NCI-H1105 treated with DMSO at 0.1 percent for 48 hours (cell line): ENCODE results near the gene C17orf75.

Source experiments
- DNase-seq: peaks from one replicate; lab custom pipeline; 2025; lab: John Stamatoyannopoulos, UW

The C17orf75 gene

DNA sequence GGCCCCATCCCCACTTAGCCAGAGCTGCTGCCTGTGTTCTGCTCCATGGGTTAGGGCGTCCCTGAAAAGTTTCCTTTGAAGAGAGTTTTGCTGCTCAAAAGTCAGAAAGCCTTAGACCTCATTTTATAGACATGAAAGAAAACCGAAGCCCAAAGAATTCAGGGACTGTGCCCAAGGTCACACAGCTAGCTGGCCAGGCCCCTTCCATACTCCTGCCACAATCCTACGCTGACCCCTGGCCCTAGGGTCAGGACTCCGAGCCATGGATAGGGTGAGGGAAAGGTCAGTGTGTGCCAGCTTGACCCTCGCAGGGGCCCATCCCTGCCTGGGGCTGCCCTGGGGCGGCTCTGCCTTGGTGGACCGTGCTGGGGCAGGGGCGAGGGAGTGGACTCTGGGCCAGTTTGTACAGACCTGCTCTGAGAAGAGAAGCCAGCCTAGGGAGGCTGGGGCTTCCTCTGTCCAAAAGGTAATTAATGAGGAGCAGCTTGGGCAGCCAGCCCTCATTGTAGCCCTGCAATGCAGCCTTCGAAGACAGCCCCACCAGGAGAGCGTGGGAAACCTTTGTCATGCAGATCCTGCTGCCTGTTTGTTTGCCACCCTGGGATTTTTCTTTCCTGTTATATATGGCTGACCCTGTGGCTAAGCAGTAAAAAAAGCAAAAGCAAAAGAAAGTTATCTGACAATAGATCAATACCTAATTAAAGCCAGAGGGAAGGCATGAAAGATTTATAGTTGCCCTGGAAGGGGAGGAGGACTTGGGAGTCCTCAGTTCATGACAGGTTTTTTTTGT, 38.9 kb downstream of the C17orf75 start:
- no peak for DNase-seq

DNA sequence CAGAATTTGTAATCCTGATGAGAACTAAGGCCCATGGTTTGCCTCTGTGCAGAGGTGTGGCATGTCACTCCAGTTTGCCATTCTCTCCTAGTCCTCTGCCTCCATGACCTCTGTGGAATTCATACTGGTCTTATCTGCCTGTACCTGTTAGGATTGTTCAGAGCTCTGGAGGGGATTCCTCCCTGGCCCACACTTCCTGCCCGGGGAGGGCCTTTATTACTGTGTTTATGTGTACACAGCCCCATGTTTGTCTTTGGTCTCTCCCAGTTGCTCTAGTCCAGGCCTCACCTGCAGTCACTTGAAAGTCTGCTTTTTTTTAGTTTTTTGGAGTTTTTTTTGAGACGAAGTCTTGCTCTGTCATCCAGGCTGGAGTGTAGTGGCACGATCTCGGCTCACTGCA, 39.9 kb downstream of the C17orf75 start:
- no peak for DNase-seq

DNA sequence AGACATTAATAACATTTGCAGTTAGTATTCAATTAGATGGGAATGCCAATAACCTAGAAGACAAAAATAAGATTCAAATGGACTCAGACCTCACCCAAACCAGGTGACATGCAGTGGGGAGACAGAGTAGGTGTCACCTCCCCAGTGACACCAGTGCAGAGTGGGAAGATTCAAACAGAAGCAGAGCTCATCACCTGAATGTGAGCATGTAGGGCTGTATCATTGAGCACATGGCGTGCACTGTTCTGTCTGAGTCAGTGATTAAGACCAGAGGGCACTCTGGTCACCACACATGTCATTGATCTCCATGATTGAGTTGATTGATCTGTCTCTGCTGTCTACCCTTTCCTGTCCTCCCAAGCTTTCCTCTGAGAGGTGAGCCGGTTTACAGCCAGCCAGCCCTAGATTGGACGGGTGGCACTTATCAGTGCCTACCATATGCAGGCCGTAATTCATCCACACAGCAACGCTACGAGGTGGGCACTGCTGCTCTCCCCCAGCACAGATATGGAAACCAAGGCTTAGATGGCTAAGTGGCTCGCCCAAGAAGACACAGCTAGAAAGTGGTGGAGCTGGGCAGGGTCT, 42.3 kb downstream of the C17orf75 start:
- DNase-seq = no peak

GRCh38 chr17:32298721-32299579, 43.0 kb downstream of the C17orf75 start:
- DNase-seq = no peak

DNA sequence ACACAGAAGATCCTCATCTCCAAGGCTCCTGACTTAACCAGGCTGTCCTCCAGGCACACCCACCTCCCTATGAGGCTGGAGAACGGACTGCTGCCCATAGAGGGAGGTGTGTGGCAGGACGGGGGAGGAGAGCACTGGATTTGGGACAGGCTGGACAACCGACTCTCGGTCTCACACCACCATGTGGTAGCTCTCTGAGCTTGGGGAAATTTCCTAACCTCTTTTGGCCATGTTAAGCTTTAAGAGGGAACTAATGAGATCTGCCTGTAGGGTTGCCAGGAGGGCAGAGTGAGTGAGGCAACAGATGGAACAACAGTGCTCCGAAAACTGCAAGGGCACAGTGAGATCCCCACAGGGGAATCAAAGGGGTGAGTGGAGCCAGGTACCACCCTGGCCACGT, 43.7 kb downstream of the C17orf75 start:
- DNase-seq = no peak

DNA sequence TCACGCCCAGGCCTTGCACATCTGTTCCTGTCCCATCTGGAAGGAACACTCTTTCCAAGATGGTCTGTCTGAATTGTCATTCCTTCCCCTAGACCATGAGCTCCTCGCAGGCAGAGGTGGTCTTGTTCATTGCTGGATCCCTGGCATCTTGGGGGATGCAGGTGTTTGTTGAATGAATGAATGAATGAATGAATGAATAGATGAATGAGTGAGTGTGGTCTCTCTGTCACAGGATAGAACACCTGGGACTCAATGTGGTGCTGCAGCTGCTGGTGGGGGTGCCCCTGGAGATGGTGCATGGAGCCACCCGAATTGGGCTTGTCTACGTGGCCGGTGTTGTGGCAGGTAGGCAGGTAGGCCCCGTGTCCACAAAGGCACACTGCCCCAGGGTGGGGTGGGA, 44.1 kb downstream of the C17orf75 start:
- no peak for DNase-seq

DNA sequence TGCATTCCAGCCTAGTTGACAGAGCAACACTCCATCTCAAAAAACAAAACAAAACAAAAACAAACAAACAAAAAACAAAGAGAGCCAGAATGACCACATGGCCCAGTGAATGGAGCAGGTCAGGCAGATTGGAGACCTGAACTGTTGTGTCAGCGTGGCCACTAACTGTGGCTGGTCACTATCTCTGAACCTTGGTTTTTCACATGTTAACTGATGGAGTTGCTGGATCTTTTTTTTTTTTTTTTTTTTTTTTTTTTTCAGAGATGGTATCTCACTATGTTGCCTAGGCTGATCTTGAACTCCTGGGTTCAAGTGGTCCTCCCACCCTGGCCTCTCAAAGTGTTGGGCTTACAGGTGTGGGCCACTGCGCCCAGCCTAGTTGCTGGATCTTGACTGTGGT, 44.5 kb downstream of the C17orf75 start:
- no peak for DNase-seq

- DNase-seq = no peak
Observed at GRCh38 chr17:32292094-32292493, 49.9 kb downstream of the C17orf75 start.

DNA sequence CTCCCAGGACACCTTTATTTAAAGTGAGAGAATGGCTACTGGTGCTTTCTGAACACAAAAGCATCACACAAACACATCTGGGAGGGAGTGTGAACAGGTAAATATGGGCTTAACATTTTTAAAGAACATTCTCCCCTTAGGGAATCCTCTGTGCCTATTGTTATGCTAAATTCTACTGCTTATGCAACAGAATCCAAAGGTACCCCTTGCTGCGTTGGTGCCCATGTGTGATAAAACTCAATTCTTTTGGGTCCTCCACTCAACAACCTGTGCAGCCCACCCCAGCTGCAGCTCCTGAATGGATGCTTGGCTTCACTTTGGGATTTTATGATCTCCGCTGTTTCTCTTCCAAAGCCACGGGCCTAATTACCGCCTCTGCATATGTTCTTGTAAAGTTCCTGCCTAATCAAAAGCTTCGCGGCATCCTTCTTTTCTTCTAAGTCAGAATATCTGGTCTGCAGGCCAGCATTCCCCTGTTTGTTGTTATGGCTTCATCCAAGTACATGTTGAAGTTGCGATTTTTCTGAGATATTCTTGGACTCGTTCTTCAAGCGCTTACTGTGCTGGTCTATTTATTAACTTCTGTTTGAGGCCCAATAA, 52.4 kb downstream of the C17orf75 start:
- no peak for DNase-seq

DNA sequence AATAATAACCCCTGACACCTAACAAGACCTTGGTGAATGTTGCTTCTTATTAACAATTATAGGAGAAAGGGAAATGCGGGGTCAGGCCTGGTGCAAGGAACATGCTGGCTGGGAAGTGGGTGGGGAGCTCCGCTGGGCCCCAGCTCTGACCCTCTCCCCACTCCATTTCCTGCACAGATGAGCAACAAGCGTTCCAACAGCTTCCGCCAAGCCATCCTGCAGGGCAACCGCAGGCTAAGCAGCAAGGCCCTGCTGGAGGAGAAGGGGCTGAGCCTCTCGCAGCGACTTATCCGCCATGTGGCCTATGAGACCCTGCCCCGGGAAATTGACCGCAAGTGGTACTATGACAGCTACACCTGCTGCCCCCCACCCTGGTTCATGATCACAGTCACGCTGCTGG, 53.4 kb downstream of the C17orf75 start:
- DNase-seq = no peak

GRCh38 chr17:32287804-32288511, 54.0 kb downstream of the C17orf75 start:
- no peak for DNase-seq

- no peak for DNase-seq
Observed at GRCh38 chr17:32286518-32286900, 55.5 kb downstream of the C17orf75 start.

DNA sequence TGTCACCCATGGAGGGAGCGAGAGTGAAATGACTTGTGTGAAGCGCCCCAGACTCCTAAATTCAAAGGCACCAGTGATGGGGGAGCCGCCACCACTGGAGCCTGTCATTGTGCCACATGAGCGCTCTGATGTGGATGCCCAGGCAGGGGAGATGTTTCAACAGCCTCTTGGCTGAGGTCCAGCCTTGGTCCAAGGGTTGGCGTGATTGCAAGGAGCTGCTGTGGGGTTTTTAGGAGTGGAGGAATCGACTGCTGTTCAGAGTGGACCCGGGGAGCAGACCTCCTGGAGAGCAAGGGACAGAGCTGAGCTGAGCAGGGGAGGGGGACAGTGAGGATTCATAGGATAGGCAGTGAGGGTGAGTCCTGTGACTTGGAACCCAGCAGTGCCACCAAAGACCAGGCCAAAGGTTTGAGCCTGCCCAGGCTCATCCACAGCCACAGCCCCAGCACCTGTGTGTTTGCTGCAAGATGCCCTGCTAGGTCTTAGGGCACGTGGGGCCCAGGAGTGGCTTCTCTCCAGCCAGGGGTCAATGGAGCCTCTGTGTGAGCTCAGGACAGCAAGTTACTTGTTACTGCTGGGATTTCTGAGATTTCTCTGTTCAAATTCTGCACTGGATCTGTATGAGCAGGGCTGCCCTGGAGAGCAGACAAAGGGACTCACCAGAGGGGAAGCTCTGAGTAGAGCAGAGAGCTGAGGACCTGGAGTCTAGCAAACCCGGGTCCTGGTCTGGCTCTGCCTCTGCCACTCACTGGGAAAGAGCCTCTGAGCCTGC, 56.0 kb downstream of the C17orf75 start:
- no peak for DNase-seq

GRCh38 chr17:32285306-32285705, 56.7 kb downstream of the C17orf75 start:
- DNase-seq = no peak

- no peak for DNase-seq
Observed at GRCh38 chr17:32283745-32284201, 58.2 kb downstream of the C17orf75 start.

- peak; percentile 95 for DNase-seq
Observed at GRCh38 chr17:32281011-32281451, 60.9 kb downstream of the C17orf75 start.

DNA sequence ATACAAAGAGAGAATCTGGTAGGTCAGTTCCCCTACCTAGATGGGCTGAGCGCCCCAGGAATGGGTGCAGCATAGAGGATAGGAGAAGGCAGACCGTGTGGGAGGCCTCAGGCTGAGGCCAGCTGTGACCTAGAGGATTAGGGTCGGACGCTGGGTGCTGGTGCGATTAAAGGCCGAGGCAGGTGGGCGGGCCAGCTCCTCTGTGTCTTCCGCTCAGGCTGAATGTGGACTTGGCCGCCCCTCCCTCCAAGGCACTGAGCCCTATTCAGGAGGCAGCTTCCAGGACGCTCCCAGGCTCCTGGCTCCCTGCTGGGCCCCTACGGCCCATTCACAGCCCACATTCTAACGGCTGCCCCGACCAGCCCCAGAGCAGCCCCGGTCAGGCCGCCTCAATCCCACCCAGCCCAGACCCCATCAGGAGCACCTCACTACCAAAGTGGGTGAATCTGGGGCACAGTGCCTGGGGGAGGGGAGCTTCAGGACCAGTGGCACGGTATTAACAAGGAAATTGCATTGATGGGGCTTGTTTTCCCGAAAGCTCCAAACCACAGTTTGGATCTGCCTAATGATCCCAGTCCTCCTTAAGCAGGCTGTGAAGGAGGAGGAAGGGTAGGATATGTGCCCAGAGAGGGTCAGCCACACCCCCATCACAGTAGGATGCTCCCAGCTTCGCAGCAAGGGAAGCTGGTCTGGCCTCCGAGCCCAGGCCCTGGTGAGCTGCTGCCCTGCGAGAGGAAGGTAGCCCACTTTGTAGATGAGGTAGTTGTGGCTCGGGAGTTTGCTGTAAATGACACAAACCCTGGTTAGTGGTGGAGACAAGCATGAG, 61.9 kb downstream of the C17orf75 start:
- DNase-seq = no peak

GRCh38 chr17:32278815-32279214, 63.2 kb downstream of the C17orf75 start:
- DNase-seq = no peak
